NCI-H2196 treated with DMSO at 0.1 percent for 48 hours (cell line): Measurements from ENCODE around the gene GIPC1.
"Not testable (repeated sequence)": the region's sequence is repeated elsewhere in the genome, so short reads cannot be mapped to it uniquely, and the experiment has no call there.

Source experiments
- DNase-seq: peaks from one replicate; lab custom pipeline; 2025; ENCODE audit not compliant: unreplicated experiment; lab: John Stamatoyannopoulos, UW

Gene GIPC1

GRCh38 chr19:14517840-14518505, 22.0 kb upstream of the GIPC1 start, which contains the start of gene DNAJB1:
DNAJB1 (minus strand) TSS chr19:14518397; CDS start chr19:14518349, 48 bp downstream.
- peak; percentile 37 for DNase-seq

- no peak for DNase-seq
Observed at GRCh38 chr19:14517446-14517839, 21.5 kb upstream of the GIPC1 start.

DNA sequence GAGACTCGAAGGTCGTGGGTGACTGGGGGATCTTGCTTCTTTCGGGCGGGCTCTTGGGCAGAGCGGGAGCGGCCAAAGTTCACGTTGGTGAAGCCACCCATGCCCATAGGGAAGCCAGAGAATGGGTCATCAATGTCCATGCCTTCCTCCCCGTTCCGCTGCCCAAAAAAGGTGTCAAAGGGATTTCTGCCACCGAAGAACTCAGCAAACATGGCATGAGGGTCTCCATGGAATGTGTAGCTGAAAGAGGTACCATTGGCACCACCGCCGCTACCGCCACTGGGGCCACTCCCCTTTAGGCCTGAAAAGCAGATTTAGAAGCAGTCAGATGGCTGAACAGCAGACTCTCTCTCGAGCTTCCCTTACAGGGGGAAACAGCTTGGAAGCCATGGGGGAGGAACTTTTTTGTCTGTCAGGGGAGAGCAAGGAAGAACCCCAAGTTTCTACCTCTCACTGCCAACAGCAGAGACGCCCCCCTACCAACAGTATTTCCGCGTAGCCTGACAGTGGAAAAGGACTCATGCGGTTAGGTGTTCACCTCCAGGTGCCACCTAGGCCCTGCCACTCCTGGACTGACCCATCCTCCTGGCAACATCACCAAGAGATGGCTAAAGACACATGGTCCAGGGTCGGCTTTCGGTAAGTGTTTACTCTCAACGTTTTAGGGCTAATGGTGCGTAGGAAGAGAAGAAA, 21.0 kb upstream of the GIPC1 start:
- DNase-seq: no peak

DNA sequence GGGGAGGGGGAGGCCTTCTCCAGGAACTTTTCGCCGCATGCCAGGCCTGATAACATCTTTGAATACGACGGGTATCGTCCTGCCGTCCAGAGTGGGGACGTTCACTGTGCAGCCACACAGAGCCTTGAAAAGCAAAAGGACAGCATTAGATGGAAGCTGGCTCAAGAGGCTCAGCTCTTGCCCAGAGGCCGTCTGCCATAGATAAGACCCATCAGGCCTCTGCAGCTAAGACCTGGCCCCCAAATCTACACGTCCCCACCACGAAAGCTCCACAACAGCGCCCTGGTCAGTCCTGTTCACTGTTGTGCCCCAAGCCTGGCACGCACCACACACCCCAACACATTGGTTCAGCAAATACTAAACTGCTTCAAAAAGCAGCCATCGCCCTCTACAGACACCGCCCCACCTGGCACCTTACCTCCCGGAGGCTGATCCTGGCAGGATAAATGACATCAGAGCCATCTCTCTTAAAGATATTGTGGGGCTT, 20.2 kb upstream of the GIPC1 start:
- no peak for DNase-seq

- DNase-seq: no peak
Observed at GRCh38 chr19:14515501-14516047, 19.6 kb upstream of the GIPC1 start.

- DNase-seq: no peak
Observed at GRCh38 chr19:14514215-14514863, 18.4 kb upstream of the GIPC1 start.

- no peak for DNase-seq
Observed at GRCh38 chr19:14512406-14512961, 16.6 kb upstream of the GIPC1 start.

DNA sequence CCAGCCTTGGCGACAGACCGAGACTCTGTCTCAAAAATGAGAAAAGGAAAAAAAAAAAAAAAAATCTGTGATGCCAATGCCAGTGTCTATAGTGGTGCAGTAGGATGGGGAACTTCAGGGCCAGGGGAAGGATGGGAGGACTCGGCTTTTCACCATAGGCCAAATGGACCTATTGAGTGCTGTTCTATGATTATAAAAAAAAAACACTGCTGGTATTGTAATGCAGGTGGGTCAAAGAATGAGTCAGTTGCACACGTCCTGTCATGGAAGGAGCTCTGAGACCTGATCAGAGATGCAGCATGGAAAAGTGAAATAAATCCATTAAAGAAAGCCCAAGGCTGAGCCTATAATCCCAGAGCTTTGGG, 15.3 kb upstream of the GIPC1 start:
- no peak for DNase-seq

- DNase-seq: no peak
Observed at GRCh38 chr19:14510311-14511228, 14.6 kb upstream of the GIPC1 start.

DNA sequence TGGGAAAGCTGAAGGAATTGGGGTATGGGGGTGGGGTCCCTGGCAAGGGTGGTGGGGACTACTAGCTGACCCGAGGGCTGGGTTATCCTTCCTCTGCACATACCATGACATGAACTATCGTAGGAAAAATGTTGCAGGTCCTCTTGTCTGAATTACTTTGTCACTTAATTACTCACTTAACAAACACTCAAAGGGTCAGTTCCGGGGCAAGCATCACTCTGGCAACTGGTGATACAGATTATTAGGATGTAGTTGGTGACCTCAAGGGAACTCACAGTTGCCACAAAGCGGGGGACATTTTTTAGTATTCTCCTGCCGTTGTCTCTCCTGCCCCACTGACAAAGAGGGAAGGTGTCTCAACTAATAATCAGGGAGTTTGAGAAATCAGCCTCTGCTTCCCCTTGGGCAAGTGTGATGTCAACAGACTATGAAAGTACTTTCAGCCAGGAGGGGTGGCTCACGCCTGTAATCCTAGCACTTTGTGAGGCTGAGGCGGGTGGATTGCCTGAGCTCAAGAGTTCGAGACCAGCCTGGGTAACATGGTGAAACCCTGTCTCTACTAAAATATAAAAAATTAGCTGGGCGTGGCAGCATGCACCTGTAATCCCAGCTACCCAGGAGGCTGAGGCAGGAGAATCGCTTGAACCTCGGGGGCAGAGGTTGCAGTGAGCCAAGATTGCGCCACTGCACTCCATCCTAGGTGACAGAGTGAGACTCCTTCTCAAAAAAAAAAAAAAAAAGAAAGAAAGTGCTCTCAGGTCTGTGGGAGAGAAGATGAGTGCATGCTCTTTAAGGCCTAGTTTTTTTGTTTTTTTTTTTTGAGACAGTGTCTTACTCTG, 12.0 kb upstream of the GIPC1 start:
- DNase-seq: no peak

DNA sequence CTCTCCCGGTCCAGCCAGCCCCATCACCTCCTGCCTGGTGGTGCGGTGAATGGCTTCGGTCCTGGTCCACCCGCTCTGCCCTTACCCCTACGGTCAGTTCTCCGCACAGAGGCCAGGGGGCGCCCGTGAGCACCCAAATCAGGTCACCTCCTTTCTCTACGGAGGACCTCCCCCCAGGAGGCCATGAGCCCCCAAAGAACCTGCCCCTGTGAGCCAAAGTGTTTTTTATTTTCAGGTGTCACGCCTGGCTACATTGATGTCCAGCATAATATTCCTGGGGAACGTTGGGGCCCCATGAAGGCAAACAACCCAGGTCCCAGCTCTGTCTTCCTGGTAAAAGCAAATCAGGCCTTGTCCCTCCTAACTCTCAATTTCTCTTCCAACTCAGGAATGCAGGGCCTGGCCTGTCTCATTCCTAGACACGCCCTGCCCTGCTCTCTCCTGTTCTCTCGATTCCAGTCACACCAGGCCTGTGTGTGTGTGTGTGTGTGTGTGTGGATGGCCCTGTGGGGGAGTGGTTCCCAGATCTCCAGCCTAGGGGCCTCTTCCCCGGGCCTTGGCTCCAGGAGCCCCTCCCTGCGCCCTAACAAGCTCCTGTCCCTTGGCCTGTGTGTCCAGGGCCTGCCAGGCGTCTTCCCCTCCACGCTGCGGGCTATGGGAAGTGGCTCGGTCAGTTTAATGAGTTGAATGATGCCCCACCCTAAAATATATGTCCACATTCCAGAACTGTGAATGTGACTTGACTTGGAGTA, 9.7 kb upstream of the GIPC1 start:
- DNase-seq: no peak

- not testable (repeated sequence) for DNase-seq
Observed at GRCh38 chr19:14504575-14504974, 8.6 kb upstream of the GIPC1 start.

DNA sequence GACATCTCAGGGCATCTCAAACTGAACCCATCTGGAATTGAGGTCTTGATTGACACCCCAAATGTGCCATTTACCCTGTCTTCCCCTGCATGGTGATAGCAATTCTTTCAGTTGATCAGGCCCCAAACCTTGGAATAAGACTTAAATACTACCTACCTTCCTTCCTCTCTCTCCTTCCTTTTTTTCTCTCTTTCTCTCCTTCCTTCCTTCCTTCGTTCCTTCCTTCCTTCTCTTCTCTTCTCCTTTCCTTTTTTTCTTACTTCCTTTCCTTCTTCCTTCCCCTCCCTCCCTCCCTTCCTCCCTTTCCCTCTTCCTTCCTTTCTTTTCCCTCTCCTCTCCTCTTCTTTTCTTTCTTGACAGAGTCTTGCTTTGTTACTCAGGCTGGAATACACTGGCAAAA, 7.4 kb upstream of the GIPC1 start:
- DNase-seq: no peak

DNA sequence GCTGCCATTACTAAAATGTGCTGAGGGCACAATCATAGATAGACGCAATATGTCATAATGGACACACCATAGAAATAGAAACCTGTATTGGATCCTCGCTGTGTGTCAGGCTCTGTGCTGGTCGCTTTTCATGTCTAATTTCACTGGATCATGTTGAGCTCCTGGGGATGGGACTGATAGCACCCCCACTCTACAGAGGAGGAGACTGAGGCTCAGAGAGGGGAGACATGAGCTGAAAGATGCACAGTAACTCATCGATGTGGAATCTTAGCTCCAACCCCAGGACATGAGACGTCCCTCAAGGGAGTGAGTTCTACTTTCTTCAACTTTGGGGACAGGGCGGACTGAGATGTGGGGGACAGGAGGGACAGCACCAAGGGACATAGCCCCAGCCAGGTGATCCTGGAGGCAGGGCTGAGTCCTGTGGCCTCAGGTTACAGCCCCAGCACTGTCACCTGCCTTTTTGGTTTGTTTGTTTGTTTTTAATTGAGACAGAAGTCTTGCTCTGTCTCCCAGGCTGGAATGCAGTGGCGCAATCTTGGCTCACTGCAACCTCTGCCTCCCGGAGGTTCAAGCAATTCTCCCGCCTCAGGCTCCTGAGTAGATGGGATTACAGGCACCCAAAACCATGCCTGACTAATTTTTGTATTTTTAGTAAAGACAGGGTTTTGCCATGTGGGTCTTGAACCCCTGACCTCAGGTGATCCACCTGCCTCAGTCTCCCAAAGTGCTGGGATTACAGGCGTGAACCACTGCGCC, 6.6 kb upstream of the GIPC1 start:
- no peak for DNase-seq

DNA sequence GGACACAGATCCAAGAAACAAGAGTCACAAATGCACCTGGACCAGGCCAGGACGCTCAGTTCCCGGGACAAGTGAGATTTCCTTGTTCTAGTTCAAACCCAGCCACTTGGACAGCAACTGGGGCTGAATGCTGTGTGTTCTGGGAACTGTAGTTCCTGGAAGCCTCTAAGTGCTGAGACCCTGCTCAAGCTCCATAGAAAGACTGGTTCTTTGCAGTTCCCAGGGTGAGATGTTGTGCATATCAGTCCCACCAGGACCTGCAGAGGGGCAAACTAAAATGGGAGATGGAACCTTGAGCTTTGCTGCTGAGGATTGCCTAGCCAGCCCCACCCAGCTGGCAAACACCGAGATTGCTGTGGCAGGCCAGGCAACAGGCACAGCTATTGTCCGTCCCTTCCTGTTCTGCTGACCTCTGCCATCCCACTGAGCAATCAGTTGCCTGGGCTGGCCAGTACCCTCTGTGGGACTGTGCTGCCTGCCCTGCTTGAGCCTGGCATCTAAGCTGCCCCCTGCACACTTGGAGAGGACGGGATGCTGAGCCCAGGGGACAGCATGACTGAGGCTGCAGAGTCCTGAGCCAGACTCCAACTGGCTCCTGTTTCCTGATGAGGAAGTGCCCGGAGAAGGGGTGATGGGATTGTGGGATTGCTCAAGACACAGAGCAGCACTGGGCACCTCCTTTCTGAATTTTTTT, 1.4 kb upstream of the GIPC1 start:
- DNase-seq: no peak

DNA sequence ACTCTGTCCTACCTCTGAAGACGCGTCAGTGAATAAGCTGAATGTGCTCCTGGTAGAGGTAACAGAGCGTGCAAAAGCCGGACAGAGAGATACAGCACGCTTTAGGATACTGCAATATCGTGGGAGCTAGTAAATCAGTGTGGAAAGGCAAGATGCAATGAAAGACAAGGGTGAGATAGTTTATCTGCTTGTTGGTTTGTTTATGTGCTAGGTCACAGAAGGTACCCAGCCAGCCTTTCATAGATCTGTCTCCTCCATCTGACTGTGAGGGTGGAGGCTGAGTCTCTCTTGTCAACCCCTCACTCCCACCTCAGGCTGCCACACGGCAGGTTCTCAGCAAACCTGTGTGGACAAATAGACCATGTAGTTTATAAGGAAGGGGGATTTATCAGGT, 904 bp upstream of the GIPC1 start:
- DNase-seq: no peak

DNA sequence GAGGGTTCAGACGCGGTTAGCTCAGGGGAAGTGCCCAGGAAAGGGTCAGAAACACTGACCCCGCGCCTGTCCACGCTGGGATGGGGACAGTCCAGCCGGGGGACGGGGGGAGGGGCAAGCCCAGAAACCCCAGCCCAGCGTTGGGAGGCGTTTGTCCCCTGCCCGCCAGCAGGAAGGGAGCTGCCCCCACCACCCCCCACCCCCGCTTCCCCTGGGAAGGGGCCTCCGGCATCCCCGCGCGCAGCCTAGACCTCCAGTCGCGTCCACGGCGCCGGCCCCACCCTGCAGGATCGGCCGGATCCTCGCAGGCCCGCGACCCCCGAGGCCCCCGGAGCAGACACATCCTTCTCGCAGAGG, 277 bp downstream of the GIPC1 start:
- DNase-seq: no peak
